Right renal pelvis (tissue), 4 donors: ENCODE results near the gene SIGMAR1. TPM values are rescaled to one million over a fixed set of nuclear protein-coding genes. Genes with fewer than 3 reads are reported as not detected.
"Not testable (repeated sequence)": the region's sequence is repeated elsewhere in the genome, so short reads cannot be mapped to it uniquely, and the experiment has no call there.

Experiments
- DNase-seq, 4 donors: peaks; one replicate each; pipeline ENCODE4 v3.0.0-alpha.2; 2013; ENCODE audit warnings: low read depth in 4 of 4, low spot score in 3 of 4, missing footprints in 1 of 4
- polyA plus RNA-seq, 4 donors: library from polyadenylated mRNA; unstranded; fragments of 120-200 nt; gene quantifications; one replicate each; pipeline ENCODE4 v1.2.1, GENCODE V29; 2013; ENCODE audit not compliant: insufficient read length in 4 of 4

SIGMAR1 gene
- polyA plus RNA-seq, 4 donors = 48.2 to 52.6 (median 49.9) TPM

DNA sequence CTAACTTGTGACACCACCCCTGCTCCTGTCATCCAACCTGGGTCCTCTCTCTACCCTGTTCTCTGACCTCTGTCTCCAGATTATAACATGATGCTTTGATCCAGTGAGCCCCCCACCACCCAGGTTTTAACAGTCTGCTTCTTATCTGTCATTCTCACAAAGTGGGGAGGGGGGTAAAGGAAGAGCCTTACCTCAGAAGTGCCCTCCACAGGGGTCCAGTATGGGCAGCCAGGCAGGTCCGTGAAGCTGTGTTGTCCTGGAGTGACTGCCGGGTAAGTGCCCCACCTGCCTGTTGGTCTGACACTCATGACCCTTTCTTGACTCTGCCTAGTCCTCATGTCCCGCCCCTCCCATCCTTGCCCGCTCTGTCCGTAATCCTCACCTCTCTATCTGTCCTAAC lies 17.8 kb upstream of the SIGMAR1 start:
- no peak for DNase-seq

DNA sequence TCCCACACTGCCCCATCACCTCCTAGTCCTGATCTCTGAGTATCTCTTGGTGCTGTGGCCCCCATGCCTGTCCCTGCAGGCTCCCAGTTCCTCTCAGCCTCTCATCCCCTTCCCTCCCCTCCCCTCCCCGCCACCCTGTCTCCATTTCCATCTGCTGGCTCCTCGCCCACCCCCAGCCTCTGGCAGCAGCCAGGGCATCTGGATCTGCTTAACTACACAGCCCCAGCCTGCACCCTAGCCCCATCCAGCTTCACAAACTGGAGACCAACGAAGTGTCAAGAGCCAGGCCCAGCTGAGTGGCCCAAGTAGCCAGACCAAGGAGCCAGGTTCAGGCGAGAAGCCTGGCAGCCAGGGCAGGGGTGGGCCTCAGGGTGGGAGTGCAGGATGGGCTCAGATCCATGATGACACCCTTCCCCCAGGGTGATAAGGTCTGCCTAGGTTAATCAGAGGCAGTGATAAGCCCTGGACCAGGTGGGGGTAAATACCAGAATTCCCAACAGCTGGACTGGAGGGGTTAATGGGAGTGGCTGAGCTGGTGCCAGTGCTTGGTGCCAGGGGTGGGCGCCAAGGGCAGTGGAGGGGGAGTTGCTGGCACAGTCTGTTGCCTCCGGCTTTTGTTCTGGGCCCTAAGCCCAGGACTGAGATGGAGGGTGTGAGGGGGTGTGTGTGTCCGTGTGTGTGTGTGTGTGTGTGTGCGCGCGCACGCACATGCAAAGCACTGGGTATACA lies 16.9 kb upstream of the SIGMAR1 start:
- no peak for DNase-seq

DNA sequence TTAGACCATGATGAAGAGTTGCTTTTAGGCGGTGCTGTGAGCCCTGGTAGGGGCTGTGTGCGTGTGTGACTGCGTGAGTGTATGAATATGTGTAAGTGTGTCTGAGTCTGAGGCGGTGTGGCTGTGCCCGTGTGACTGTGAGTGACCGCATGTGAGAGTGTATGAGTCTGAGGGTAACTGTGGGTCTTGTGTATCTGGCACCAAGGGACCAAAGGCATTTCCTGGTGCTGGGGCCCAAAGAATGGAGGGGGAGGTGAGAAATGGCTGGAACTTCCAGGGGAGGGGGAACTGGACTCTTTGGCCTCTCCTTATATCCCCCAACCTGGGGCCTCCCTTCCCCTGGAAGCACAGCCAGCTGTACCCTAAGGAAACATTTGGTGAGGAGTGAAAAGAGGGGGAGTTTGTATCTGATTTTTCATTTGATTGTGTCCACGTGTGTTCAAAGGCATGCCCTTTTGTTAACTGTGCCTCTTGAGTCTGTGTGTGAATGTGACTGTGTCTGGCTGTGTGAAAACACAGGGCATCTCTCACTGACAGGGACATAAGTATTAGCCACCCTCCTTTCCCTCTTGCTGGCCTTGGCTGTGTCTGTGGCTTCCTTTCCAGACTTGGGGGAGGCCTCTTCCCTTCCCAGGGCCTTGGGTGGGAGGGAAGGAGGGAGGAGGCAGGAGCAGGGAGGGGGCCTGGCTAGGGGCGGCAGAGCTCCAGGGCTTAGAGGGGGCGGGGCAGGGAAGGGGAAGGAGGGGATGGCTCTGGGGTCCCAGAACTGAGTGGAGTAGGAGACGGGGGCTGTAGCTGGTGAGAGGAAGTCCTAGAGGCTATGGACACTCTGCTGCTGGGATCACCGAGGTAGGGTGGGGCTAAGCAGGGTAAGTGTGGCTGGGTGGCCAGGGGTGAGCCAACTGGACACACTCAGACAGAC lies 15.8 kb upstream of the SIGMAR1 start:
- peak in 1 of 4 donors; percentile 67 for DNase-seq

DNA sequence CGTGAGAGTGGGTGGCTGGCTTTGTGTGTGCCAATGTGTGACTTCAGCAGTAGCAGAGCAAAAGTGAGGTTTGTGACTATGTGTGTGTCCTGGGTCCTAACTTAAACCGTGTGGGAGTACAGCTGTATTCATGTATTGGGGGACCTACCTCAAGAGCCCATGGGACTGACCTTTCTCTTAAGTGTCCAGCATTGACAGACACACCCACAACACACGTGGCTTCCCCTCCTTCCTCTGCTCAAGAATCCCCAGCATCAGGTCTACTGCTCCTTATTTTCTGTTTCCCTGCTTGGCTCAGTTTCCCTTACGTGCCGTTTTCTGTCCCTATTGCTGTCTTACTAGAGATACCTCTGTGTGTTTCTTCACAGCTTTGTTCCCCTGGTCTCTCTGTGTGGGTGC lies 15.0 kb upstream of the SIGMAR1 start:
- no peak for DNase-seq

DNA sequence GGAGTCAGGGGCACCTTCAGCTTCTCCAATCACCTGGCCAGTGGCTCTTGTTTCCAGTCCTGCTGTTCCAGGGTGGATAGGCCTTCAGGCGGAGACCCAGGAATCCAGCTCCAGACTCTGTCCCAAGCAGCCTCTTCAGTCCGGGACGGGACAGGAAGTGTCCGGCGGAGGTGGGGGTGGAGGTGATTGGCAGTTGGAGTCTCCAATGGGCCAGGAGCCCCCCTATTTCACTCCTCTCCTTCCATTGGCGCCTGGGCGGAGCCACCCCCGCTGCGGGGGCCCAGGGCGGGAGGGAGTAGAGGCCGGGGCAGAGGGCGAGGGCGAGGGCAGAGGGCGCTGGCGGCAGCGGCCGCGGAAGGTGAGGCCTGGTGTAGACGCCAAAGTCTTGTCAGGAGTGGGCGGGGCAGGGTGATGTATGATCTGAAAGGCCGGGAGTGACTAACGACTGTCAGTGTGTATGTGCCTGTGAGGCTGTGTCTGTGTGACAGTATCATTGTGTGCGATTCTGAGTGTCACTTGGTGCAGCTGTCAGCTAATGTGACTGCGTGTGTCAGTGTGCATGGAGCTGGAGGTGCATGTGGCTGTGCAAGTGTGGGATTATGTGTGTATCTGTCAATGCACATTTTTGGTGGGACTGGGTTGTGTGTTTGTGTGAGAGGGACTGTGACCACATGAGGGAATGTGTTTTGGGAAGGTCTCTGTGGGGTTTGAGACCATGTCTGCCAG lies 14.5 kb upstream of the SIGMAR1 start, which contains the start of gene IL11RA:
Gene IL11RA, plus strand, starts transcription at position 310 of the 726 bp plus-strand sequence. CDS start 3,033 bp downstream, outside the sequence.
- DNase-seq = peak in 3 of 4 donors; percentile 57 to 71 (median 62)

DNA sequence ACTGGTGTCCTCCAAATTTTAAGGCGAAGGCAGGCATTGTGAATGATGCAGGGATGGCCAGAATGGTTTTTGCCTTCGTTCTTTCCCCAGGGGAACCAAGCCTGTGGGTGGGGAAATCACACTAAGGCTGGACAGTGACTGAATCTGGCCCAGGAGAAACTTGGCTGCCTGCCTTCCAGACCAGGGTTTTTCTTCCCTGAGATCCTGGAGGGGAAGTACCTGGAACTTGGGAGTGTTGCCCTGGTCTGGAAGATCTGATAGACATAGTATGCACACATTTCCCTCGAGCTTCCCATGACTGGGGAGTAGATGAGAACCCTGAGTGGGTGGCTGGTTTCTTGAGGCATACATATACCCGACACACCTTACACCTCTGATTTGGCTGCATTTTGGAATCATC lies 13.7 kb upstream of the SIGMAR1 start:
- no peak for DNase-seq

DNA sequence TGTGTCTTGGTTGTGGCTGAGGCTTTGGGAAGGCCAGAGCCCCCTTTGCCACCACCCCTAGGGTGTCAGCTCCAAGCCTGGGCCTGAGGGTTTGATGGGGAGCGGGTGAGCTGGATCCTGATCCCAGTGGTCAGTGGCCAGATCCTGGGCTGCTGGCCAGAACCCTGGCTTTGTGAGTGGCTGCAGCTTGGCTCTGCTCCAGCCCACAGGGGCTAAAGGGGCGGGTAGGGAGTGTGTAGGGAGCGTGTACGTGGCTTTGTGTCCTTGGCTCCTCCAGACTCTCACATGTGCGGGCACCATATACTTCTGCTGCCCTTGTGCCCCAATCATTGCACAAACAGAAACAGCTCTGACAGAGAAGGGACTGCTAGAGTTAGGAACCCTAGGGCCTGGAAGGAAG lies 13.2 kb upstream of the SIGMAR1 start:
- no peak for DNase-seq

DNA sequence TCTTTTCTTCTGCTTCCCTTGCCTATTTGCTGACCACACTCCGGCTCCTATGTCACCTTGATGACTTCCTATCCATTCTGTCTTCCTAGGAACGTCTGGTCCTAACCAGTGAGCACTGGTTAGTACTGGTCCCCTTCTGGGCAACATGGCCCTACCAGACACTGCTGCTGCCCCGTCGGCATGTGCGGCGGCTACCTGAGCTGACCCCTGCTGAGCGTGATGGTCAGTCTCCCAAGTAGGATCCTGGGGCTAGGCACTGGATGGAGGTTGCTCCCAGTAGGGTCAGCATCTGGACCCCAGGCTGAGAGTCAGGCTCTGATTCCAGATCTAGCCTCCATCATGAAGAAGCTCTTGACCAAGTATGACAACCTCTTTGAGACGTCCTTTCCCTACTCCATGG lies 11.1 kb upstream of the SIGMAR1 start:
- no peak for DNase-seq

DNA sequence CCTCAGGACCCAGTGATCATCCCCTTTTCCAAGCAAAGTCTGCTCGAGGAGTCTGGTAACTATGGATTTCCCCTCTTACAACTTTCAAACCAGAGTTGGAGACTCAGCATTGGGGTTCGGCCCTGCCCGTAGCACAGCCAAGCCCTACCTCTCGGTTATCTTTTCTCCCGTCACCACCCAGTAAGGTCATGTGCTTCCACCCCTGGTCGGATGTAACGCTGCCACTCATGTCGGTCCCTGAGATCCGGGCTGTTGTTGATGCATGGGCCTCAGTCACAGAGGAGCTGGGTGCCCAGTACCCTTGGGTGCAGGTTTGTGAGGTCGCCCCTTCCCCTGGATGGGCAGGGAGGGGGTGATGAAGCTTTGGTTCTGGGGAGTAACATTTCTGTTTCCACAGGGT lies 10.1 kb upstream of the SIGMAR1 start:
- no peak for DNase-seq

DNA sequence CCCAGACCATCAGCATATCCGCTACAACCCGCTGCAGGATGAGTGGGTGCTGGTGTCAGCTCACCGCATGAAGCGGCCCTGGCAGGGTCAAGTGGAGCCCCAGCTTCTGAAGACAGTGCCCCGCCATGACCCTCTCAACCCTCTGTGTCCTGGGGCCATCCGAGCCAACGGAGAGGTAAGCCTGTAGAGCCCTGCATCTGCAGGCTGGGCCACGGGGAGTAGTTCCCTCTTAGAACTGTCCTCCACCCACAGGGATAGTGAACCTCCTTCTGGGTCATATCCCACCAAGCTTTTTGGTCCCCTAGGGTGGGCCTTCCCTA lies 9.5 kb upstream of the SIGMAR1 start:
- no peak for DNase-seq

DNA sequence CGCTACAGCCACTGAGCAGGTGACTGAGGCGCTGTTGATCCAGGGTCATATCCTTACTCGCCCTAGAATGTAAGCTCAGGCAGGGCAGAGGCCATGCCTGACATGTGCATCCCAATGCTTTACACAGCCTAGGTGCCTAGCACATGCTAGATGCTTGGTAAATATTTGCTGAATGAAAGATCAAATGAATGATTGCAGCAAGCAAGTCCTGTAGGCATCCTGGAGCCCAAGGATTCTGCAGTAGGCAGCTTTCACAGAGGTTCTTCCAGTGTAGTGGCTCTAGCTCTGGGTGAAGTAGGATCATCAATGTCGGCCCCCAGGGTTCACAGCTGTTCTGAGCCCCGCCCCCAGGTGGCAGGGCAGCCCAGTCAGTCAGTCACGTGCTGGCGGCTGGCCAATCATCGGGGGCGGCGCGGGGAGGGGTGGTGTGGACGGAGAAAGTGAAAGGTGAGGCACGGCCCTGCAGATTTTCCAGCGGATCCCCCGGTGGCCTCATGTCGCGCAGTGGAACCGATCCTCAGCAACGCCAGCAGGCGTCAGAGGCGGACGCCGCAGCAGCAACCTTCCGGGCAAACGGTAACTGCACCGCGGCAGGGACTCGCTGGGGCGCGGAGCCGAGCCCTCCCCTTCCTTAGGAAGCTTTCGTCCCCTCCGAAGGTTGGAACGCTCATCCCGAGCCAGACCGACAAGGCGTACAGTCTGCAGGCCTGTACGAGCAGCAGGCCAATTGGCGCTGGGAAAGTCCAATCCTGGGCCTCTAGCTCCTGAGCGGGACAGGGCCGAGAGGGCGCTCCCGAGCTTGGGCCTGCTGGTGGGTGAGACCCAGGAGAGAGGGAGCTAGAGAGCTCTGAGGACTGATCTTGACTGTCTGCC lies 8.9 kb upstream of the SIGMAR1 start, which contains the start of gene GALT:
Gene GALT, plus strand, starts transcription at position 465 of the 873 bp plus-strand sequence. Its CDS starts 30 bp downstream, at position 495.
- peak in 3 of 4 donors; percentile 79 to 86 (median 85) for DNase-seq

DNA sequence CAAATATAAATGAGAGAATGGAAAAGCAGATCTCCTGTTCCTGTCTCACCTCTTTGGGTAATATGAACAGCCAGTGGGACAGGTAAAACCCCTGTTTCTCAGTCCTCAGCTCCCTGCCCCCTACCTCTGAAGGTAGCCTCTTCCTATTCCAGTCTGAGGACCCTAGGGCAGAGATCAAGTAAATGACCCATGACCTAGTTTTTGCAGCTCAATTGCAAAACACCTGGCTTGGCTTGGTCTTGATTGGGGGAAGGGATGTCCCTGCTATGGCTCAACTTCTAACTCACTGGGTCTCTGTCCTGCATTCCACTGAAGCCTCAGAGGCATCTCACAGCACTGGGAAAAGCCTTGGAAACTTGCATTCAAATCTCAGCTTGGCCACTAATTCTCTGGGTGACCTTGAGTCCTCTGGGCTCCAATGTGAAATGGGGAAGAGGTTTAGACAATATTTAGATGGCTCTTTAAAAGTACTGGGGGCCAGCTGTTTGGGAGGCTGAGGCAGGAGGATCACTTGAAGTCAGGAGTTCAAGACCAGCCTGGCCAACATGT lies 7.3 kb upstream of the SIGMAR1 start:
- DNase-seq = no peak

DNA sequence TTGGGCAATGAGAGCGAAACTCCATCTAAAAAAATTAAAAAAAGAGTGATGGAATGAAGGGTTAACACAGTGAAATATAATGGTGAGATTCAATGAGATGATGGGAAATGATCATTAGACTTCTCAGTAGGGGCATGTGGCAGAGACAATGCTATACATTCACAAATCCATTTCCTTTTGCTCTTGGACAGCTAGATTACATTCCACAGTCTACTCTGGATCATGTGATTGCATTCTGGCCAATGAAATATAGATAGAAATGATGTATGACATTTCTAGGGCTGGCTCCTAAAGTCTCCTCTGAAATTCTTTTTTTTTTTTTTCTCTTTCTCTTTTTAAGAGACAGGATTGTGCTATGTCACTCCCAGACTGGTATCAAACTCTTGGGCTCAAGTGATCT lies 5.1 kb upstream of the SIGMAR1 start:
- DNase-seq = no peak

DNA sequence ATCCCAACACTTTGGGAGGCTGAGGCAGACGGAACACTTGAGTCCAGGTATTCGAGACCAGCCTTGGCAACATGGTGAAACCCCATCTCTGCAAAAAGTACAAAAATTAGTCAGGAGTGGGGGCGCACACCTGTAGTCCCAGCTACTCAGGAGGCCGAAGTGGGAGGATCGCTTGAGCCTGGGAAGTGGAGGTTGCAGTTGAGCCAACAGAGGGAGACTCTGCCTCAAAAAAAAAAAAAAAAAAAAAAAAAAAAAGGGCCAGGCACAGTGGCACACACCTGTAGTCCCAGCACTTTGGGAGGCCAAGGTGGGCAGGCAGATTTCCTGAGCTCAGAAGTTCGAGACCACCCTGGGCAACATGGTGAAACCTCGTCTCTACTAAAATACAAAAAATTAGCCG lies 1.7 kb upstream of the SIGMAR1 start:
- DNase-seq = not testable (repeated sequence)

DNA sequence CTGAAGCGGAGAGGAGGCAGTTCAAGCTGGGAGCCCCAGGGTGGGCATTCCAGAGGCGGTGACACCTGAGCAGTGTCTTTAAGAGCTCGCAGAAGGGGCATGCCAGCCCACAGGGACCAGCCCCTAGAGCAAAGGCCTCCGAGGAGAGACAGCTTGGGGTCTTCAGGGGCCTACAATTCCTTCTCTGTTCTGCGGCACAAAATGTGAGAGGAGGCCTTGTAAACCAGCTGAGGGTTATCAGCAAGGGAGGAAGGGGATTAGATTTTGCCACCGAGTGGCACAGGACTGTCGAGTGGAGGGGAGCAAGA lies 505 bp upstream of the SIGMAR1 start:
- DNase-seq = no peak

DNA sequence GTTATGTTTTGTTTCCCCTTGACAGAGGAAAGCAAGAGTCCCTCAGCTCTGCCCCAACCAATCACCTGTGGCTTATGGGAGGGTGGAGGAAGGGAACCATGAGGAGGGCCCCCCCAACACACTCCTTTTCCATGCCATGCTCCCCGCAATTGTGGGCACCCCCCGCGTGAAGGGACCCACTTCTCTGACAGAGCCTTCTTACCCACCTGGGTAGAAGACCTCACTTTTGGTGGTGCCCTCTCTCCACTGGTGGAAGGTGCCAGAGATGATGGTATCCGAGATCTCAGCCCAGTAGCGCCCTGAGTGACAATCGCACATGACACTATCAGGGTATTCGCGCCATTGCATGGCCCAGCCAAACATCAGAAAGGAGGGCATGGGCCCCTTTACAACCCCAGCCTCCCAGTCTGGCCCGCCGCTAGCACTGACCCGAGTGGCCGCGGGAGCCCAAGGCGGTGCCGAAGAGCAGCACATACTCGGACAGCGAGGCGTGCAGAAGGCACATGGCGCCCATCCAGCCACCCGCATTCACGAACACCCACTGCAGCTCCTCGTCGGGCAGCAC lies 714 bp downstream of the SIGMAR1 start:
- DNase-seq = no peak

DNA sequence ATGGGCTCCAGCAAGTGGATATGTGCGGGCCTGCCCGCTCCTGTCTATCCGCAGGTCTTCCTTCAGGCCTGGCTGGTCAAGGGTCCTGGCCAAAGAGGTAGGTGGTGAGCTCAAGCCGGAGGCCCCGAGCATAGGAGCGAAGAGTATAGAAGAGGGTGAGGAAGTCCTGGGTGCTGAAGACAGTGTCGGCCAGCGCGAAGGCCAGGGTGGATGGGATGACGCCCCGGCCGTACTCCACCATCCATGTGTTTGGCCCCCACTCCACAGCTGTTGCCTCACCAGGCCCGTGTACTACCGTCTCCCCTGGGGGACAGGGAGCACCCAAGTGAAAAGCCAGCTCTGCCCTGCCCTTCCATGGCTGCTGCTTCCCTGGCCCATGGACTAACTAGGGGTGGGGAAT lies 2.0 kb downstream of the SIGMAR1 start:
- no peak for DNase-seq

DNA sequence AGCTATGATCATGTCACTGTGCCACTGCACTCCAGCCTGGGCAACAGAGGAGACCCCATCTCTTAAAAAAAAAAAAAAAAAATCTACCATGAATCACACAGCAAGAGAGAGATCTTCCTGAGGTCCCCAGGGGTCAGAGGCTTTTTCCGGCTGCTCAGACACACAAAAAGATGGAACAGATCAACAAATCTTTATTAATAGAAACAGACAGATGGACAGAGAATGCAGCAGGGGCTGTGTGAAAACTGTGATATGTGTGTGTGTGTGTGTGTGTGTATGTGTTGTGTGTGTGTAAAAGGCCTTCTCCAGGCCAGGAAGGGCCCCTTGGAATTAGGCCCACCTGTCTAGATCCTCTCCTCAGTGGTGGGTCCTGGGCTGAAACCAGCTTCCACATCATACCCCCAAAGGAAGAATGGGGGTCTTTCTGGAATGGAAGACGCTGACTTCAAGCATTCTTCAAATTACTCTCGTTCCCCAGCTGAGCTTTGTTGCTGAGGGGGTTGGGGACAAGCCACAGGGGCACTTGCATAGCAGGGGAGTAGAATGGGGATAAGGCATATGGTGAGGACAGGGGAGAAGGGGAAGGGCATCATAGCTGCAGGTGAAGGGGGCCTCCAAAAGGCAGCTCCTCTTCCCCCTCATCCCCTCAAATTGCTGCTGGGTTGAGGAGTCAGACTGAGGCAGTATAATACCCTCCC lies 2.9 kb downstream of the SIGMAR1 start:
- no peak for DNase-seq
